Left lobe of liver (tissue), 2 donors: Measurements from ENCODE around the gene KIFC3. TPM values are rescaled to one million over a fixed set of nuclear protein-coding genes. Genes with fewer than 3 reads are reported as not detected.

ENCODE experiments used
- ATAC-seq: fragments of 200-7000 bp; cut with Tn5 transposase; one replicate; pipeline ENCODE4 v1.9.1; 2020; ENCODE audit warnings: mild to moderate bottlenecking, moderate library complexity
- DNase-seq: peaks from one replicate; pipeline ENCODE4 v3.0.0-alpha.2; 2020; ENCODE audit warnings: low spot score
- total RNA-seq: library from RNA; stranded (reverse); gene quantifications from one replicate; pipeline ENCODE4 v1.2.1, GENCODE V29; 2021
- donor health status: DM: no; HTN: no; CAD: no; lungs with moderate emphysema.
- donor health status: DM: no; HTN: yes; CAD: no.

KIFC3 gene
- total RNA-seq, 1 donor from 2014 or later: 43.5 TPM

DNA sequence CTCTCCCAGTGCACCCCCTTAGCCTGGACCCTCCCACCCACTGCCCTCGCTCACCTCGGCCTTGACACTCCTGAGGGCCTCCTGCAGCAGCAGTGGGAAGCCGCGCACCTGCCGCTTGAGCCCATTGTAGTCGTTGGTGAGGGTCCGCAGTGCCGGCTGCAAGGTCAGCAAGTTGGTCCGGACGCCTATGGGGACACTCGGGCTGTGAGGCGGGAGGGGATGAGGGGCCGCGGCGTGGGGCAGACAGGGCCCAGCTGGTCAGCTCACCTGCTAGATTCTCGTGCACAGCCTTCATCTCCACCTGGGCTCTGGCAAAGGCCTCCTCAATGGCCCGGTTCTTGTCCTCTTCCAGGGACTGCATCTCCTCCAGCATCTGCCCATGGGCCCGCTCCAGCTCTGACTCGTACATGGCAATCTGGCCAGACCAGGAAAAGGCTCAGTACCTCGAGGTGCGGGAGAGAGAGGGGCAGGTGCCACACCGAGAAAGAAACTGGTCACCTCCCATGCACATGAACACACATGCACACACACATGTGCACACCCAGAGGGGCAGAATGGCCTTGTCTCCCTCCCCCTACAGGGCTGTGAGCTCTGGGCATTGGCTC is 32.6 kb downstream of the KIFC3 start:
- no peak for DNase-seq
- ATAC-seq: no peak

- ATAC-seq (no peak), DNase-seq (no peak)
These were observed 35.5 kb downstream of the KIFC3 start for GRCh38 chr16:57766714-57767348.

DNA sequence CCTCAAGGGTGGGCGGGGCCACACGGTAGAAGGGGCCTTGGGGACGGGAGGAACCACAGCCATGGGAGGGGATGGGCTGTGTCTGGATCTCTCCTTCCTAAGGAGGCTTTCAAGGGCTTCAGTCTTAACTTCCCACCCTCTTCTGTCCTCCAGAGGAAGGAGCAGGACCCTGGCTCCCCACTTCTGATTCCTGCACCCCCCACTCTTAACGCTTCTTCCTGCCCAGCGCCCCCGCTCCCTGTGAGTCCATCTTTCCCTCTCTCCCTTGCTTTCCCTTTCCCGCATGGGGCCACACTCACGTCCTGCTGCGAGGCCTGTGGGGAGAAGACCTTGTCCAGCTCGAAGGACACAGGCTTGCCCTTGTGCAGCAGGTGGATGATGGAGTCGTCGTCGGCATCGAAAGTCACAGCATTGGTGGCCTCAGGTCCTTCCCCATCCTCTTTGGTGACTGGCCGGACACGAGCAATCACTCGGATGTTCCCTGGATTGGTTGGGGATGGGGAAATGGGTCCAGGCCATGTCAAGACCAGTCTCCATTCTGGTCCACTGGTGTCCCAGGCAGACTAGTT is 37.0 kb downstream of the KIFC3 start:
- ATAC-seq (no peak), DNase-seq (no peak)

DNA sequence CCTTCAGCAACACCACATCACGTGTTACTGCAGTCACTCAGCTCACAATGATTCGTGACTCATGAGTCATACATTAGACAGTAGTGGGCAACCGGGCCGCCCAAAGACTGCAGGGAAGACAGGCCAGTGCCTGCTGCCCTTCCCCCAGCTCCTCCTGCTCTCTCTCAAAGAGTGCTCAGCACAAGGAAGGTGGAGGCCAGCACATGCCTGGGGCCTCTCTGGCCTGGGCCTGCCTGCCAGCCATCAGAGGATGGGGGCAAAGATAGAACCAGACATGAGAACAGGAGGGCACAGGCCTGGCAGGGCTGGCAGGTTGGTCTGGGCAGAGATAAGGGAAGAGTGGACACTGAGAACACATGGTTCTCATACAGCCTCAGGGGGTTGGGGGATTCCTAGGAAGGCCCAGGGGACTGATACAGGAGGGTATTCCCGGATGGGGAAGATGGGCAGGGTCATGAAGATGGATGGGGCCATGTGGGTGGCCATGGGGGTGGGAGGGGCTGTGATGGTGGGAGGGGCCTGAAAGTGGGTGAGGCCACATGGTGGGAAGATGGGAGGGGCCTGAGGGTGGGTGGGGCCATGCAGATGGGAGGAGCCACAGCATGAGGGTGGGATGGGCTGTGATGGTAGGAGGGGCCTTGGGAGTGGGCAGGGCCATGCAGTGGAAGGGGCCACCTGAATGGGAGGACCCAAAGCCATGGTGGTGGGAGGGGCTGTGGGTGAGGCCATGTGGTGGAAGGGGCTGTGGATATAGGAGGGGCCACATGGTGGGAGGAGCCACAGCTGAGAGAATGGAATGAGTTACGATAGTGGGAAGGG is 37.7 kb downstream of the KIFC3 start:
- ATAC-seq (peak; percentile 49), DNase-seq (no peak)

DNA sequence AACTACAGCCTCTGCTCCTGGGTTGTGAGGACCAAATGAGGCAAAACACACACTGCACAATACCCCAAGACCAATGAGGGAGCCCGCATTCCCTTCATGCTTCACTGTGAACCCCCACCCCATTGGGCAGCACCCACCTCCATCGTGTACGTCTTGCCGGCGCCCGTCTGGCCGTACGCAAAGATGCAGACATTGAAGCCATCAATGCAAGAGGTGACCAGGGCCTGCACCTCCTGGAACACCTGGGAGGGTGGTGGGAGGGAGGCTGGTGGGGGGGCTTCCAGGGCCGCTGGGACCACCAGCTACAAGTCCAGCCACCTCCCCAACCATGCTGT is 38.3 kb downstream of the KIFC3 start:
- ATAC-seq (no peak), DNase-seq (no peak)

- DNase-seq (no peak), ATAC-seq (no peak)
These were observed 38.8 kb downstream of the KIFC3 start for GRCh38 chr16:57763285-57764005.

DNA sequence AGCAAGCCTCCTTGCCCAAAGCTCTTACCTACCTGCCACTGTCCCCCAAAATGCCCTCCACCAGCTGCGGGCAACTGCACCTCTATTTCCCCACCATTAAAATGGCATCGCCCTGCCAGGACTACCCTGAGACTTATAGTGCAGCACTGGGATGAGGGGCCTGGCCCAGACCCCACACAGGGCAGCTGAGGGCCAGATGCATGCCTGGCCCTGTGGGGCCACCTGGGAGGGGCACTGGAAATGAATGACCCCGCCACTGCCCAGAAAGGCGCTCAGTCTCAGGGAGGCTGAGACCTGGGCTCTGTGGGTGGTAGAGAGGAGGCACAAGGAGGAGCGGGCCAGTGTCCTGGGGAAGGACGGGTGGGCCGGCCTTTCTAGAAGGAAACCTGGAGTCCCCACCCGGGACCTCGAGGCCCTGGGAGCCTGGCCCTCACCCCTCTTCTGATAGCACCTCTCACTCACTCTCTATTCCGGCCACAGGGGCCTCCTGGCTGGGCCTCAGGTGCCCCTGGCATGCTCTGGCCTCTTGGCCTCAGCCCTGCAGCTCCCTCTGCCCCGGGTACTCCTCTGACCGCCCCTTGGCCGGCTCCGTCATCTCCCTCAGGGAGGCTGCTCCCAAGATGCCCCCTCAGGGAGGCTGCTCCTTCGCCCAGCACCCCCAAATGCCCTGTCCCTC is 39.8 kb downstream of the KIFC3 start:
- DNase-seq (no peak), ATAC-seq (no peak)

DNA sequence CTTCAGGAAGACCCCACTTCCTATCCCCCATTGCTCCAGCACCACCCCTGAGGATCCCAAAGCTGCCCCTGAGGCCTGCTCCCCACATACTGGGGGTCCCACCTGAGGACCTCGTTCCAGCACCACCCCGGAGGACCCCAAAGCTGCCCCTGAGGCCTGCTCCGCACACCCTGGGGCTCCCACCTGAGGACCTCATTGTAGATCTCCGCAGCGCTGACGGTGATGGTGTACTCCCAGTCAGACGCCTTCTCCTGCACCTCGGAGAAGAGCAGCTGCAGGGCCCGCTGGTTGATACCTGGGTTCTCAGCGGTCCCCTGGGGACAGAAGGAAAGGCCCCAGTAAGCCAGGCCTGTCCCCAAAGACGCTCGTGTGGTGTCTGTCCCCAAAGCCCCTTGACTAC is 40.3 kb downstream of the KIFC3 start:
- no peak for DNase-seq
- no peak for ATAC-seq

GRCh38 chr16:57761301-57761700 is 41.0 kb downstream of the KIFC3 start:
- DNase-seq (no peak), ATAC-seq (no peak)

- no peak for DNase-seq
- no peak for ATAC-seq
These were observed 41.7 kb downstream of the KIFC3 start for GRCh38 chr16:57760357-57761160.

- ATAC-seq: no peak
- DNase-seq: no peak
These were observed 42.5 kb downstream of the KIFC3 start for GRCh38 chr16:57759541-57760356.

GRCh38 chr16:57759131-57759530 is 43.2 kb downstream of the KIFC3 start:
- ATAC-seq (no peak), DNase-seq (no peak)

- no peak for ATAC-seq
- no peak for DNase-seq
These were observed 43.8 kb downstream of the KIFC3 start for GRCh38 chr16:57758331-57759117.

GRCh38 chr16:57757883-57758282 is 44.4 kb downstream of the KIFC3 start:
- no peak for ATAC-seq
- no peak for DNase-seq

- peak; percentile 90 for ATAC-seq
- peak; percentile 89 for DNase-seq
These were observed 44.9 kb downstream of the KIFC3 start for GRCh38 chr16:57757326-57757786.

DNA sequence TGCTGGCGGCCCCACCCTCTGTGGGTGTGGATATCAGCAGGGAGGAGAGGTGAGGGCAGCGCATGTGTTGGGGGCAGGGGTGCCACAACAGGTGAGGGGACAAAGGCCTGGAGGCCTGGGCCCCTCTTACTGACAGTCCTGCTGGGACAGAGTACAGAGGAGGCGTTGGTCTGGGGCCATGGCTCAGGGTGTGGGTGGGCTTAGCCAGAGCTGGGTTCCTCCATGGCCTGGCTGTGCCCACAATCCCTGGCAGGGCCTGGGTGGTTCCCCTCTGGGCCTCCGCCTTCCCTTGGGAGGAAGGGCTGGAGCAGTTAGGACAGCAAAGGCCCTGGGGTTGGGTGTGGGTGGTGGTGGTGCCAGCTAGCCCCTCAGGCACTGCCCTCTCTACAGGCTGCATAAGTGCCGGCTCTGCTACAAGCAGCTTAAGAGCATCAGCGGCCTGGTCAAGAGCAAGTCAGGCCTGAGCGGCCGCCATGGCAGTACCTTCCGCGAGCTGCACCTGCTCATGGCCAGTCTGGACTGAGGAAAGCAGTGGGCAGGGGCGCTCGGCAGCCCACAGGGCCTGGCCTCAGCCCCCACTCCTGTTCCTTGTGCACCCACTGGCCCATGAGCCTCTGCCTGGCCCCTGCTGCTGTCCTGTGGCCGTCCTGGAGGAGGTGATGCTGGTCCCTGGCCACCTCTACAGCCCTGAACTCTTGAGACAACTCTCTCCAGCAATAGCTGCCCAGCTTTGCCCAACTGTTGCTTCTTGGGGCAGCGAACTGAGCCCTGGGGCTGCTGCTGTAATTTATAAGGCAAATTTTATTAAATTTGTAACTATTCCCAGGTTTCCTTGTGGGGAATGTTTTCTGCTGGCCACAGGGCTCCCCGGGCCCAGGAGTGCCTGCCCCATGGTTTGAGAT is 45.6 kb downstream of the KIFC3 start:
- no peak for DNase-seq
- no peak for ATAC-seq
